ENCODE results near the gene CACNA2D3. TPM values are rescaled to one million over a fixed set of nuclear protein-coding genes. Genes with fewer than 3 reads are reported as not detected.

CACNA2D3 gene
- total RNA-seq, 1 experiment from 2014 or later = not detected

DNA sequence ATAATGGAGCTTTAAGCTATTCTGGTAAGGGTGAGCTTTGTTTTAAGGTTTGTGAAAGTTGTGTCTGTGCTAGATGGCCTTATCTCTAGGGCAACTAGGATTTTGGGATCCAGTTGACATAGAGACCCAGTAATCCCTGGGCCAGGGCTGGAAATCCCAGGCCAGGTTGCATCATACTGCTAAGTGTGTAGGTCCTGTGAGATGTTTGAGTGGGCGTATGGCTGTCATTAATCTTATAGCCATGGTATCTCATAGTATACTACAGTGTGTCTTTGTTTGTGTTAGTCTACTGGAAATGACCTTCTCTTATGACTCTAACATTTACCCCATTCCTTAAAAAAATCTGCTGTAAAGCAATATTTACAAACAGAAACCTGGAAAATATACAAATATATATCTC is 151.4 kb downstream of the CACNA2D3 start:
- Histone ChIP-seq H3F3A (ENCODE audit: low read length, unreplicated experiment) (no peaks in the 10 kb centered on the region), H2AFZ (ENCODE audit: low read length) (no peak overlapping the region), H3K4me3 (ENCODE audit: low read length) (no peak overlapping the region), H3K9me3 (ENCODE audit: low read length) (no peaks in the 10 kb centered on the region), H3K36me3 (ENCODE audit: low read depth, low read length) (no peaks in the 10 kb centered on the region), H3K79me2 (ENCODE audit: low read length) (no peaks in the 10 kb centered on the region), H3K4me2 (ENCODE audit: low read length) (no peak overlapping the region), H3K9me2 (replicated peaks; ENCODE audit: low read length) (no peaks in the 10 kb centered on the region), H3K27me3 (ENCODE audit: low read length) (peaks cover 11% of the 10 kb centered on the region; the same call in 1 of the 2 replicates), H3K9ac (ENCODE audit: low read length) (no peak overlapping the region), H4K20me1 (ENCODE audit: low read length) (no peaks in the 10 kb centered on the region), H3K4me1 (ENCODE audit: insufficient read depth, low read length) (no peaks in the 10 kb centered on the region), H3K27ac (ENCODE audit: low read length) (no peak overlapping the region)
- no TSS peak for BruUV-seq (replicated peaks)
- intact Hi-C loops (cut with micrococcal nuclease) = no loop called here
- DNase-seq (no peak), ATAC-seq (no peak)
- CTCF ChIA-PET = no interaction called here
- POLR2A ChIA-PET (ENCODE audit: unreplicated experiment) = no interaction called here
- TF ChIP-seq EZH2phosphoT487 (IDR thresholded peaks at IDR 0.05; ENCODE audit: borderline replicate concordance, low read length) (no peak), EZH2 (IDR thresholded peaks at IDR 0.05; ENCODE audit: low read length, unreplicated experiment) (no peak)
- TF ChIP-seq, protein P1, sequence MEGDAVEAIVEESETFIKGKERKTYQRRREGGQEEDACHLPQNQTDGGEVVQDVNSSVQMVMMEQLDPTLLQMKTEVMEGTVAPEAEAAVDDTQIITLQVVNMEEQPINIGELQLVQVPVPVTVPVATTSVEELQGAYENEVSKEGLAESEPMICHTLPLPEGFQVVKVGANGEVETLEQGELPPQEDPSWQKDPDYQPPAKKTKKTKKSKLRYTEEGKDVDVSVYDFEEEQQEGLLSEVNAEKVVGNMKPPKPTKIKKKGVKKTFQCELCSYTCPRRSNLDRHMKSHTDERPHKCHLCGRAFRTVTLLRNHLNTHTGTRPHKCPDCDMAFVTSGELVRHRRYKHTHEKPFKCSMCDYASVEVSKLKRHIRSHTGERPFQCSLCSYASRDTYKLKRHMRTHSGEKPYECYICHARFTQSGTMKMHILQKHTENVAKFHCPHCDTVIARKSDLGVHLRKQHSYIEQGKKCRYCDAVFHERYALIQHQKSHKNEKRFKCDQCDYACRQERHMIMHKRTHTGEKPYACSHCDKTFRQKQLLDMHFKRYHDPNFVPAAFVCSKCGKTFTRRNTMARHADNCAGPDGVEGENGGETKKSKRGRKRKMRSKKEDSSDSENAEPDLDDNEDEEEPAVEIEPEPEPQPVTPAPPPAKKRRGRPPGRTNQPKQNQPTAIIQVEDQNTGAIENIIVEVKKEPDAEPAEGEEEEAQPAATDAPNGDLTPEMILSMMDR (conservative IDR thresholded peaks at IDR 0.05; ENCODE audit: low read depth, low read length) = no peak

- no peak overlapping the region for H3K27ac ChIP-seq (ENCODE audit: low read length)
- intact Hi-C loops (cut with micrococcal nuclease) = no loop called here
- TF ChIP-seq EZH2 (IDR thresholded peaks at IDR 0.05; ENCODE audit: low read length, unreplicated experiment) = no peak
- TF ChIP-seq, protein P1 (conservative IDR thresholded peaks at IDR 0.05; ENCODE audit: low read depth, low read length) = no peak
- TF ChIP-seq EZH2phosphoT487 (IDR thresholded peaks at IDR 0.05; ENCODE audit: borderline replicate concordance, low read length) = no peak
- peaks cover 11% of the 10 kb centered on the region; the same call in 1 of the 2 replicates for H3K27me3 ChIP-seq (ENCODE audit: low read length)
- no TSS peak for BruUV-seq (replicated peaks)
- ATAC-seq (no peak), DNase-seq (no peak)
- no peaks in the 10 kb centered on the region for H3K36me3 ChIP-seq (ENCODE audit: low read depth, low read length)
- H3K9me3 ChIP-seq (ENCODE audit: low read length) = no peaks in the 10 kb centered on the region
- no peaks in the 10 kb centered on the region for H3K9me2 ChIP-seq (replicated peaks; ENCODE audit: low read length)
- ChIA-PET CTCF (no interaction called here), POLR2A (ENCODE audit: unreplicated experiment) (no interaction called here)
- H3K4me2 ChIP-seq (ENCODE audit: low read length) = no peak overlapping the region
- no peaks in the 10 kb centered on the region for H3K79me2 ChIP-seq (ENCODE audit: low read length)
- H2AFZ ChIP-seq (ENCODE audit: low read length) = no peak overlapping the region
- H4K20me1 ChIP-seq (ENCODE audit: low read length) = no peaks in the 10 kb centered on the region
- H3F3A ChIP-seq (ENCODE audit: low read length, unreplicated experiment) = no peaks in the 10 kb centered on the region
- H3K9ac ChIP-seq (ENCODE audit: low read length) = no peak overlapping the region
- no peaks in the 10 kb centered on the region for H3K4me1 ChIP-seq (ENCODE audit: insufficient read depth, low read length)
- H3K4me3 ChIP-seq (ENCODE audit: low read length) = no peak overlapping the region
These were observed 152.3 kb downstream of the CACNA2D3 start for GRCh38 chr3:54274607-54275006.

- no peak for DNase-seq
- no peaks in the 10 kb centered on the region for H3K36me3 ChIP-seq (ENCODE audit: low read depth, low read length)
- H3F3A ChIP-seq (ENCODE audit: low read length, unreplicated experiment) = no peaks in the 10 kb centered on the region
- H3K9me2 ChIP-seq (replicated peaks; ENCODE audit: low read length) = no peaks in the 10 kb centered on the region
- no peak overlapping the region for H3K4me3 ChIP-seq (ENCODE audit: low read length)
- H4K20me1 ChIP-seq (ENCODE audit: low read length) = no peaks in the 10 kb centered on the region
- H3K9me3 ChIP-seq (ENCODE audit: low read length) = no peaks in the 10 kb centered on the region
- ChIA-PET CTCF (no interaction called here), POLR2A (ENCODE audit: unreplicated experiment) (no interaction called here)
- H3K4me1 ChIP-seq (ENCODE audit: insufficient read depth, low read length) = no peaks in the 10 kb centered on the region
- no peak overlapping the region for H3K9ac ChIP-seq (ENCODE audit: low read length)
- TF ChIP-seq EZH2phosphoT487 (IDR thresholded peaks at IDR 0.05; ENCODE audit: borderline replicate concordance, low read length) (no peak), EZH2 (IDR thresholded peaks at IDR 0.05; ENCODE audit: low read length, unreplicated experiment) (no peak)
- TF ChIP-seq, protein P1 (conservative IDR thresholded peaks at IDR 0.05; ENCODE audit: low read depth, low read length) = no peak
- intact Hi-C loops (cut with micrococcal nuclease) = no loop called here
- H3K79me2 ChIP-seq (ENCODE audit: low read length) = no peaks in the 10 kb centered on the region
- H3K27me3 ChIP-seq (ENCODE audit: low read length) = peaks cover 3% of the 10 kb centered on the region; the same call in 1 of the 2 replicates
- H2AFZ ChIP-seq (ENCODE audit: low read length) = no peak overlapping the region
- no TSS peak for BruUV-seq (replicated peaks)
- H3K4me2 ChIP-seq (ENCODE audit: low read length) = no peak overlapping the region
- H3K27ac ChIP-seq (ENCODE audit: low read length) = no peak overlapping the region
- no peak for ATAC-seq
These were observed 156.7 kb downstream of the CACNA2D3 start for GRCh38 chr3:54279005-54279583.
